Measurements from ENCODE around the gene MAPK10.
"Not testable (repeated sequence)": the region's sequence is repeated elsewhere in the genome, so short reads cannot be mapped to it uniquely, and the experiment has no call there.

Gene MAPK10

DNA sequence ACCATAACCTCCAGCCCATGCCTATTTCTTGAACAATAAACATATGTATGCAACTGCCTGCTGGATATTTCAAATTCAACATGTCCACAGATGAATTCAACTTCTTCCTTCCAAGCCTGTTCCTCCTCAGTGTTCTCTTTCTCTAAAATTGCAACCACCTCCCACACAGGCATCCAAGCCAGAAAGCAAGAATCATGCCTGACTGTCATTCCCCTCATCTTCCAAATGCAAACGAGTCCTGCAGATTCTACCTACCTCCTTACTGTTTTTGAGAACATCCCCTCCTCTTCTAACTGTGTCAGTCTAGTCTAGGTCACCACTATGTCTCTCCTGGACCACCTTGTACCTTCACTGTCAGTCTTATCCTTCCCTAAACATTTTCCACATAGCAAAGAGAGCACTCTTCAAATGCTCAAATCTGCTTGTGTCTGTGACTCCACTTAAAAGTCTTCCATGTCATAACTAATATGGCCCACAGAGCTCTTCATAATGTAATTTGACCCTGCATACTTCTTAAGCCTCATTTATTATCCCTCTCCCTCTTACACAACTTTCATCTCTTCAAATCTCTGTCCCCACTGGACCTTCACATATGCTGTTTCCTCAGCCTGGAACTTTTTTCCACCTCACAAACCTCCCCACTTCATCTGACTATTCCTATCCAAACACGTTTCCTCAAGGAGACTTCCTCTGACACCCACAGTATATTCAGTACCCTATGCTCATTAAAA, 25.7 kb downstream of the MAPK10 start:
- no peak for DNase-seq

- no peak for DNase-seq
These were observed 26.6 kb downstream of the MAPK10 start for GRCh38 chr4:86333236-86333635.

- DNase-seq: no peak
These were observed 28.7 kb downstream of the MAPK10 start for GRCh38 chr4:86330961-86331742.

DNA sequence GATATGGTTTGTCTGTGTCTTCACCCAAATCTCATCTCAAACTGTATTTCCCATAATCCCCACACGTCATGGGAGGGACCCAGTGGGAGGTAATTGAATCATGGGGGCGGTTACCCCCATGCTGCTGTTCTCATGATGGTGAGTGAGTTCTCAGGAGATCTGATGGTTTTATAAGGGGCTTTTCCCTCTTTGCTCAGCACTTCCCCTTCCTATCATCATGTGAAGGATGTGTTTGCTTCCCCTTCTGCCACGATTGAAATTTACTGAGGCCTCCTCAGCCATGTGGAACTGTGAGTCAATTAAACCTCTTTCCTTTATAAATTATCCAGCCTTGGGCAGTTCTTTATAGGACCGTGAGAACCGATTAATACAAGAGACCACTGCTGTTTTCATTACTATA, 29.4 kb downstream of the MAPK10 start:
- not testable (repeated sequence) for DNase-seq

- DNase-seq: no peak
These were observed 30.4 kb downstream of the MAPK10 start for GRCh38 chr4:86329431-86329830.

DNA sequence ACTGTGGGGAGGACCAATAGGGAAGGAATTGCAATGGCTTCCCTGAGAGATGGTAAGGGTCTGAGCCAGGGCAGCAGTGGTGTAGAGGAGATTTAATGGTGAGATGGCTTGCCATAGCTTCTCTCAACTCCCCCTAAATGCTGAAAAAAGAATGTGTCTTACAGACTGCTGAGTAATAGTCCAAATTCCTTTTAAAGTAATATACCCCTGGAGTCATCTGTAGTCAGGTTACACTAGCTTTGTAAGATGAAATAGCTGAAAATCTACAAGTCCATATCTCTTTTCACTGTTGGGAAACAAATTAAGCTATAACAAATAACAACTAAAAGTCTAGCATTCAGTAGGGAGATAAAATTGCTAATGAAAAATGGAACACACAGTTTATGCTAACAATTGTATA, 33.5 kb downstream of the MAPK10 start:
- no peak for DNase-seq

GRCh38 chr4:86319390-86319789, 40.5 kb downstream of the MAPK10 start:
- no peak for DNase-seq

DNA sequence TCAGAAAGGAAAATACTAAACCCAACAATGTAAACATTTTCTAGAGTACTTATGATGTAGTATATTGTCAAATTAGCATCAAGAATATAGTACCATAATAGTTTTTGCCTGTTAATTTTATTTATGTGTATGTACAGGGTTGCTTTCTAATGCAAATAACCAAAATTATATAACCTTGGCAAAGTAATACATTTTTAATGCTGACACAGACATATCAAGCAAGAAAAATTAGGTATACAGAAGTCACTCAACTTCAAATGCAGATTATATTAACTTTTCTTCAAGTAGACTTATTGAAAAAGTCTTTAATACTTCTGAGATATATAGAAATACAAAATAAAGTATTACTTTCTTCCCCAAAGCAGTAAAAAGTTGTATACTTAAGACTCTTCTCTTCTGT, 44.3 kb downstream of the MAPK10 start:
- no peak for DNase-seq

DNA sequence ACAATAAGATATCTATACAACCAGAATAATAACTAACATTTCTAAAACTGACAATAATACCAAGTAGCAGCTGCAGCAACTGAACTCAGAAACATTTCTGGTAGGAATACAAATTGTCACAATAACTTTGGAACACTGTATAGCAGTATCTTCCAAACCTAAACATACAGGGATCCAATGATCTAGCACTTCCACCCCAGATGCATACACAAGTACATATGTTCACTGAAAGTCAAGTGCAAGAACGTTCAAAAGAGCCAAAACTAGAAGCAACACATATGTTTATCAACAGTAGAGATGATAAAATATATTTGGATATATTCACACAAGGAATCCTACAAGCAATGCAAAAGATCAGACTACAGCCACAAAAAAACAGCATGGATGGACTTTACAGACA, 46.2 kb downstream of the MAPK10 start:
- DNase-seq: no peak

- DNase-seq: no peak
These were observed 52.4 kb downstream of the MAPK10 start for GRCh38 chr4:86307432-86307831.

DNA sequence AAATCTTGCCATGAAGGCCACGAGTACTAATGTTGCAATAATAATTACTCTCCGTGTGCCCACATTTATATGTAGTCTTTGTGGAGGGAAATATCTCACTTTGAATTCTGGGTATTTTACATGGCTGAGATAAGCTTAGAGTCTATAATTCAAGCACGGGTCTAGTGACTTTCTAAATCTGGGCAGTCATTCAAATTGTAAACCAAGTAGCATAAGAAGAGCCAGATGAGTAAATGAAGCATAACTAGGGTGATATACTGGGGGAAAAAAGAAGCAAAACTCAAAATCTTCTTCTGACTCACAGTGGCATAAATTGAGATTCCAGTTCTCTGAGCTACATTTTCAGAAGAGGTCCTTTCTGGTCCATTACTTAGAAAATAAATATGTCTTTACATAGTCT, 53.0 kb downstream of the MAPK10 start:
- DNase-seq: no peak

DNA sequence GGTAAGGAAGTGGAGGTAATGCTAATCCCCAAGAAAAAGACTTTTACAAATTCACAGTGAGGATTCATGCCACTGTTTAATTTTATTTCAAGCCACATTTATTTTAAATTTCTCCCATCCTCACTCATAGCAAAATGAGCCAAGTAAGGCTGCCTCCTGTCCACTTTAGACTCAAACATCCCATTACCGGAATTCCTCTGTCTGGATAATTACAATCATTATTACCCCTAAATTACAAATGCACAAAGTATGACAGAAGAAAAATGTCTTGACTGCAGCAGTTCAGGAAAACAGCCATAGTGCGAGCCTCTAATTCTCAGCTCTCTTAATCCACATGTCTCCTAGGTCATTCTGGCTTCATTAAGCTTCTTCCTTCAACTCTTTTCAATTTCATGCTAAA, 57.0 kb downstream of the MAPK10 start:
- DNase-seq: no peak

- DNase-seq: peak; percentile 94
These were observed 57.6 kb downstream of the MAPK10 start for GRCh38 chr4:86302251-86302650.

DNA sequence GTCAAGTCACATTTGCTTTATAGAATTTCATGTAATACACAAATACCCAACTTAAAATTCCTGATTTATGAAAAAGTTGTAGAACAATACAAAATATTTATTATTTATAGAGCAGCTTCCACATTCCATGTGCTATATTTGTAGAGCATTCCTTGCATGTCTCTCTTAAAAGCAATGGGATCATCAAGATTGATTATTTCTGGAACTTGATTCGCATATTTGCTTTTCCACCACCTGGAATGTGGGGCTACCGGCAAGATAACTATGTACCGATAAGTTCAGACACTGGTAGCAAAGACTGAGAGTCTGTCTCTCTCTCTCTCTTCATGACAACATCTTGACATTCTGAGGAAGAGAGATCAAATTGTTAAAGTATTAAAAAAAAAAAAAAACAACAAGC, 59.3 kb downstream of the MAPK10 start:
- no peak for DNase-seq

GRCh38 chr4:86296865-86297264, 63.0 kb downstream of the MAPK10 start:
- DNase-seq: no peak

- DNase-seq: no peak
These were observed 65.0 kb downstream of the MAPK10 start for GRCh38 chr4:86294883-86295282.

GRCh38 chr4:86291180-86291579, 68.7 kb downstream of the MAPK10 start:
- DNase-seq: no peak

DNA sequence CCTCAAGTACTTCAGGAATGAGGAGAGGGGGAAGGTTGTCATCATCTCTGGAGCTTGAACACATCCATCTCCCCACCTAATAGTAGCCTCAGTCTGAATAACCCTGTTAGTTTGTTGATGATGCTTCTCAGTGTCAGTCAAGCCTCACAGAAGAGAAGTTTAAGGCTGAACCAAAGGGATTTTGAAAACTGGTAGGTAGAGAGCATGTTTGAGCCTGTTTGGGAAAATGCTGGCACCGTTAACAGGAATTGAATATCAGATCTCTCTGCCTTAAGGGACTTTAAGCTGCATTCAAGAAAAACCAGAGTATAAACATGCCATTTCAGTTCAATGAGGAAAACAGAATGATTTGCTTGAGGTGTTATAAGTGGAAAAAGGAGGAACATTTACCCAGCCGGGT, 73.1 kb downstream of the MAPK10 start:
- no peak for DNase-seq

- no peak for DNase-seq
These were observed 76.5 kb downstream of the MAPK10 start for GRCh38 chr4:86283371-86283770.

GRCh38 chr4:86280246-86280645, 79.6 kb downstream of the MAPK10 start:
- no peak for DNase-seq

DNA sequence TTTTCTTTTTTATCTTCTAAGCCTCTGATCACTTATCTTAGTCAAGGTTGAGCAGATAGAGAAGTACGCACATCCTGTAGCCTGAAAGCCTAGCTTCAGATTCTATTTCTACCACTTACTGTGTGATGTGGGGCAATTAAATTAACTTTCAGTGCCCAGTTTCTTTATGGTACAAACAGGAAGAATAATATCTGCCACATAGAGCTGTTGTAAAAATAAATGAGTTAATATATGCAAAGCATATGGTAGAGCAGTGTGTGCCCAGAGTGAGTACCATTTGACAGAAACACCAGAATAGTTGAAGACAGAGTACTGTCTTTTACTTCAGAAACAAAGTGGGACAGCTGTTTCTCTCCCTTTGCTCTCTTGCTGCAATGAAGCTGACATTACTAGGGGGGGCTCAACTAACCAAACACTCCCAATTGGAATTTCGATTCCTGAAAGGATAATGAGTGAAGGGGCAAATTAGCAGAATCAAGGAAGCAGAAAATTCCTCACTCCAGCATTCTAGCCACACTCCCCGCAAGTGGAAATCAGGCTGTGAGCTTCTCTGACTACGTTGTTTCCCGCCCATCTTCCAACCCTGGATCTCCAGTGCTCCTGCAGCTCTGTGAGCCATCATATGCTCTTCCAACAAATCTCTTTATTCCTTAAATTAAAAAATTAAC, 80.4 kb downstream of the MAPK10 start:
- no peak for DNase-seq

DNA sequence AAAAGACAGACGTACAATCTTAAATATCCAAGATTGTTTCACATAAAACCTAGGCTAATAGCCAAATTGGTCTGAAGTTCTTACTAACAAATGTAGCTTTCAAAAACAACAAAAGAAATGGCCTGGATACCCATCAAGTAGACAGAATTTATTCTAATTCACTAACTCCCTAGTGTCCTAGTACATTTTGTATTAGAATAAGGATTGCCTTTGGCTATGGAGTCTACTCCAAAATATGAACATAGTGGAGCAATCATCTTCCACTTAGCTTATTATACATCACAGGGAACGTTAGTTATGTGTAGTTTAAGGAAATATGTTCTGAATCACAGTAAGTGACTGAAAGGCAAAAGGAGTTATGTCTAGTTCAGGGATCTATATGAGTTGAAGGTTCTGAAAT, 81.7 kb downstream of the MAPK10 start:
- DNase-seq: no peak

DNA sequence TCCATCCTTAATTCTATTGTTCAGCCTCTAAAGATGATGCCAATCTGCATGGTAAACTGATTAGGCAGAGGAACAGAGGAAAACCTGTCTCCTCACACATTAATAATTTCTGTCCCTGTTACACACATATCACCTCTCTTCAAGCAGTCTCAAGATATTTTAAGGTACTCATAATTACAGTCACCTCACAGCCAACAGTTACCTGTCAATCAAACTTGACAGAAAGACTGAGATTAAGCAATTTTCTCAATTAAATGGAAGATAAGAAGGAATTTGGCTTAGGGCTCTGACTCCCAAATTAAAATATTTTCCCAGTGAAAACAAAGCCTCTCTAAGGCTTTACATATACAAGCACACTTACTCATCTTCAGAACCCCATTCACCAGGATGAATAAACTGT, 85.2 kb downstream of the MAPK10 start:
- DNase-seq: no peak

- DNase-seq: no peak
These were observed 87.2 kb downstream of the MAPK10 start for GRCh38 chr4:86272669-86273068.

Data from COR-L47 (cell line).